Keratinocyte (primary cell): ENCODE results near the gene SSTR3. TPM values are rescaled to one million over a fixed set of nuclear protein-coding genes. Genes with fewer than 3 reads are reported as not detected.

Source experiments
- DNase-seq: peaks from one replicate; pipeline ENCODE4 v3.0.0-alpha.2; 2011; ENCODE audit warnings: low read depth, missing footprints, low spot score
- FAIRE-seq: peaks from 2 replicates; lab custom pipeline; 2011; peaks lifted over from hg19 to GRCh38; lab: Jason Lieb, UNC
- H2AFZ ChIP-seq: 2 replicates; pipeline ENCODE4 v1.6.0; 2012; ENCODE audit warnings: low read length, control low read depth, inconsistent platforms; ENCODE audit not compliant: control insufficient read depth
- H3K27ac ChIP-seq: 2 replicates; pipeline ENCODE4 v1.5.1; 2011; ENCODE audit warnings: low read length; ENCODE audit not compliant: control insufficient read depth, insufficient read depth
- H3K27me3 ChIP-seq: 3 replicates; pipeline ENCODE4 v1.6.0; 2011; ENCODE audit warnings: low read length; ENCODE audit not compliant: control insufficient read depth, insufficient read depth; ENCODE audit errors: extremely low read depth
- H3K36me3 ChIP-seq, 2 experiments: 2 replicates in 1 of 2; 3 replicates in 1 of 2; pipeline ENCODE4 v1.5.1; 2011; ENCODE audit warnings: low read length in 2 of 2, mild to moderate bottlenecking in 1 of 2; ENCODE audit not compliant: control insufficient read depth in 2 of 2, insufficient read depth in 2 of 2; ENCODE audit errors: extremely low read depth in 1 of 2
- H3K4me1 ChIP-seq: 3 replicates; pipeline ENCODE4 v1.5.1; 2011; ENCODE audit warnings: low read length; ENCODE audit not compliant: control insufficient read depth, insufficient read depth; ENCODE audit errors: extremely low read depth
- H3K4me2 ChIP-seq: 3 replicates; pipeline ENCODE4 v1.6.0; 2011; ENCODE audit warnings: low read depth, low read length; ENCODE audit not compliant: control insufficient read depth, insufficient read depth; ENCODE audit errors: extremely low read depth
- H3K4me3 ChIP-seq, 3 experiments: fragments of 200-600 bp in 1 of 3; sonication (generic) in 1 of 3; 2 replicates in 2 of 3; 3 replicates in 1 of 3; pipeline ENCODE4 v1.5.1; 2011 to 2016; ENCODE audit warnings: low read length in 3 of 3, mild to moderate bottlenecking in 3 of 3, control low read depth in 2 of 3, inconsistent platforms in 1 of 3, low read depth in 1 of 3, mixed read lengths in 1 of 3, mixed run types in 1 of 3, moderate library complexity in 1 of 3; ENCODE audit not compliant: control insufficient read depth in 2 of 3, insufficient read depth in 2 of 3; ENCODE audit errors: extremely low read depth in 1 of 3
- H3K79me2 ChIP-seq: 2 replicates; pipeline ENCODE4 v1.6.0; 2012; ENCODE audit warnings: low read length; ENCODE audit not compliant: control insufficient read depth, insufficient read depth
- H3K9ac ChIP-seq: 3 replicates; pipeline ENCODE4 v1.6.0; 2011; ENCODE audit warnings: low read length; ENCODE audit not compliant: control insufficient read depth, insufficient read depth; ENCODE audit errors: extremely low read depth
- H3K9me1 ChIP-seq: 3 replicates; pipeline ENCODE4 v1.6.0; 2011; ENCODE audit warnings: low read length; ENCODE audit not compliant: control insufficient read depth, insufficient read depth; ENCODE audit errors: extremely low read depth
- H3K9me3 ChIP-seq: 2 replicates; pipeline ENCODE4 v1.5.1; 2012; ENCODE audit warnings: low read depth, low read length; ENCODE audit not compliant: control insufficient read depth
- H4K20me1 ChIP-seq: 3 replicates; pipeline ENCODE4 v1.6.0; 2011; ENCODE audit warnings: low read length; ENCODE audit not compliant: control insufficient read depth, insufficient read depth; ENCODE audit errors: extremely low read depth
- CTCF ChIP-seq, 3 experiments: IDR thresholded peaks in 1 of 3; conservative IDR thresholded peaks in 1 of 3; optimal IDR thresholded peaks in 1 of 3; 2 replicates in 2 of 3; 3 replicates in 1 of 3; pipeline versions ENCODE3 to v1.5.1; 2011; ENCODE audit warnings: low read length in 3 of 3, mild to moderate bottlenecking in 3 of 3, moderate library complexity in 2 of 3, control low read depth in 1 of 3, inconsistent platforms in 1 of 3; ENCODE audit not compliant: insufficient read depth in 2 of 3; ENCODE audit errors: extremely low read depth in 1 of 3
- EZH2 ChIP-seq: IDR thresholded peaks from one replicate; pipeline ENCODE4 v1.6.1; 2012; ENCODE audit warnings: inconsistent platforms, mild to moderate bottlenecking, low read length, moderate library complexity
- dilution Hi-C: fragments of 300-500 bp; cut with MboI; formaldehyde crosslinking; loops from one replicate; pipeline ENCODE4 v1.7.0; 2020; ENCODE audit warnings: low sequenced_read_pairs; ENCODE audit not compliant: extremely low pct_ligation_motif_present
- polyA plus RNA-seq, 5 experiments: library from polyadenylated mRNA; depleted of rRNA in 3 of 5; stranded (reverse) in 3 of 5; stranded (forward) in 1 of 5; unstranded in 1 of 5; fragments of >200 nt; gene quantifications; 1 replicate in 1 of 5; 2 replicates in 3 of 5; 3 replicates in 1 of 5; pipeline versions ENCODE4 v1.2.1 to v1.2.3, GENCODE V29; 2011 to 2012; ENCODE audit warnings: missing spikeins in 2 of 5, low read depth in 1 of 5, low replicate concordance in 1 of 5

SSTR3 gene
- polyA plus RNA-seq, 1 donor (not counting 4 experiments of a cell fraction or from before 2014, with no cell fraction given), result not detected

GRCh38 chr22:37256075-37256726 lies 43.9 kb upstream of the SSTR3 start:
- TF ChIP-seq EZH2, result no peak
- no peak for TF ChIP-seq CTCF (optimal IDR thresholded peaks at IDR 0.05 in 1 of 3, IDR thresholded peaks at IDR 0.05 in 1 of 3, conservative IDR thresholded peaks at IDR 0.05 in 1 of 3; ENCODE audit: extremely low read depth in 1 of 3, insufficient read depth in 2 of 3, low read length in 3 of 3)
- dilution Hi-C loops, result no loop called here
- DNase-seq, result no peak
- no peaks in the 10 kb centered on the region for H3K27me3 ChIP-seq
- no peak overlapping the region for H3K4me2 ChIP-seq
- no peaks in the 10 kb centered on the region for H3K36me3 ChIP-seq
- H3K4me1 ChIP-seq, result peaks cover 55% of the 10 kb centered on the region
- H2AFZ ChIP-seq, result no peak overlapping the region
- H4K20me1 ChIP-seq, result no peaks in the 10 kb centered on the region
- no peak overlapping the region for H3K4me3 ChIP-seq
- no peak for FAIRE-seq
- no peaks in the 10 kb centered on the region for H3K79me2 ChIP-seq
- peak overlapping the region; percentile 5 for H3K27ac ChIP-seq
- no peak overlapping the region for H3K9ac ChIP-seq
- H3K9me3 ChIP-seq, result no peaks in the 10 kb centered on the region
- no peaks in the 10 kb centered on the region for H3K9me1 ChIP-seq

GRCh38 chr22:37255558-37256006 lies 43.3 kb upstream of the SSTR3 start:
- TF ChIP-seq CTCF (optimal IDR thresholded peaks at IDR 0.05 in 1 of 3, IDR thresholded peaks at IDR 0.05 in 1 of 3, conservative IDR thresholded peaks at IDR 0.05 in 1 of 3; ENCODE audit: extremely low read depth in 1 of 3, insufficient read depth in 2 of 3, low read length in 3 of 3), result no peak
- no peak for TF ChIP-seq EZH2
- Histone ChIP-seq H3K36me3 (no peaks in the 10 kb centered on the region), H3K27me3 (no peaks in the 10 kb centered on the region), H3K9me3 (no peaks in the 10 kb centered on the region), H4K20me1 (no peaks in the 10 kb centered on the region), H3K4me1 (peaks cover 53% of the 10 kb centered on the region), H3K4me2 (peak overlapping the region; percentile 83), H3K9ac (peak overlapping the region; percentile 68), H2AFZ (peak overlapping the region; percentile 29), H3K9me1 (no peaks in the 10 kb centered on the region), H3K4me3 (peak overlapping the region in 1 of 3 experiments; percentile 36), H3K27ac (peak overlapping the region; percentile 97), H3K79me2 (no peaks in the 10 kb centered on the region)
- FAIRE-seq (no peak), DNase-seq (no peak)
- dilution Hi-C loops, result no loop called here
